RWPE2 (cell line): ENCODE measurements around the gene FAM219A.
"Not testable (repeated sequence)": the region's sequence is repeated elsewhere in the genome, so short reads cannot be mapped to it uniquely, and the experiment has no call there.

Source experiments
- ATAC-seq: fragments of 200-7000 bp; cut with Tn5 transposase; 3 replicates; pipeline ENCODE4 v1.9.1; 2021; ENCODE audit warnings: low read depth
- DNase-seq: peaks from one replicate; pipeline ENCODE4 v3.0.0-alpha.2; 2020; ENCODE audit warnings: low spot score
- H3K27ac ChIP-seq: fragments of 450-650 bp; 2 replicates; pipeline ENCODE4 v1.5.1; 2017; ENCODE audit warnings: mild to moderate bottlenecking; ENCODE audit not compliant: poor library complexity, severe bottlenecking
- H3K27me3 ChIP-seq: fragments of 250-450 bp; sonication (Bioruptor Pico); 2 replicates; pipeline ENCODE4 v1.5.1; 2021; ENCODE audit warnings: mild to moderate bottlenecking, moderate library complexity; ENCODE audit not compliant: insufficient read depth, poor library complexity, severe bottlenecking
- H3K36me3 ChIP-seq: fragments of 250-450 bp; sonication (Bioruptor Pico); 2 replicates; pipeline ENCODE4 v1.5.1; 2020; ENCODE audit warnings: low read depth, mild to moderate bottlenecking, moderate library complexity
- H3K4me1 ChIP-seq: fragments of 250-450 bp; sonication (Bioruptor Pico); 2 replicates; pipeline ENCODE4 v1.5.1; 2021; ENCODE audit warnings: mild to moderate bottlenecking, moderate library complexity; ENCODE audit not compliant: insufficient read depth, poor library complexity, severe bottlenecking
- H3K4me3 ChIP-seq: fragments of 250-450 bp; sonication (Bioruptor Pico); 2 replicates; pipeline ENCODE4 v1.5.1; 2021; ENCODE audit warnings: mild to moderate bottlenecking, moderate library complexity; ENCODE audit not compliant: severe bottlenecking
- H3K9me3 ChIP-seq: fragments of 250-450 bp; sonication (Bioruptor Pico); 2 replicates; pipeline ENCODE4 v1.5.1; 2021; ENCODE audit warnings: mild to moderate bottlenecking, moderate library complexity; ENCODE audit not compliant: severe bottlenecking
- CTCF ChIP-seq: fragments of 450-650 bp; IDR thresholded peaks from one replicate; pipeline ENCODE4 v1.5.1; 2017; ENCODE audit warnings: mild to moderate bottlenecking, moderate library complexity; ENCODE audit not compliant: poor library complexity, severe bottlenecking

Gene FAM219A

GRCh38 chr9:34486572-34486971 lies 28.2 kb upstream of the FAM219A start:
- Histone ChIP-seq H3K27ac (no peak overlapping the region), H3K4me3 (no peak overlapping the region), H3K36me3 (no peaks in the 10 kb centered on the region), H3K27me3 (no peaks in the 10 kb centered on the region), H3K9me3 (no peaks in the 10 kb centered on the region), H3K4me1 (no peaks in the 10 kb centered on the region)
- no peak for TF ChIP-seq CTCF
- ATAC-seq (no peak), DNase-seq (no peak)

- no peak overlapping the region for H3K27ac ChIP-seq
- H3K36me3 ChIP-seq: no peaks in the 10 kb centered on the region
- no peak for ATAC-seq
- no peak for DNase-seq
- no peaks in the 10 kb centered on the region for H3K27me3 ChIP-seq
- H3K9me3 ChIP-seq: no peaks in the 10 kb centered on the region
- no peak for TF ChIP-seq CTCF
- no peaks in the 10 kb centered on the region for H3K4me1 ChIP-seq
- no peak overlapping the region for H3K4me3 ChIP-seq
Measured at GRCh38 chr9:34485822-34486221, 27.5 kb upstream of the FAM219A start.

- H3K4me3 ChIP-seq: no peak overlapping the region
- no peak overlapping the region for H3K27ac ChIP-seq
- no peaks in the 10 kb centered on the region for H3K36me3 ChIP-seq
- TF ChIP-seq CTCF: no peak
- ATAC-seq (no peak), DNase-seq (no peak)
- H3K9me3 ChIP-seq: no peaks in the 10 kb centered on the region
- H3K27me3 ChIP-seq: no peaks in the 10 kb centered on the region
- no peaks in the 10 kb centered on the region for H3K4me1 ChIP-seq
Measured at GRCh38 chr9:34484678-34485077, 26.3 kb upstream of the FAM219A start.

- not testable (repeated sequence) for H3K27ac ChIP-seq, DNase-seq, H3K27me3 ChIP-seq, H3K9me3 ChIP-seq, H3K36me3 ChIP-seq, H3K4me3 ChIP-seq, H3K4me1 ChIP-seq, ATAC-seq
Measured at GRCh38 chr9:34482746-34483145, 24.4 kb upstream of the FAM219A start.

GRCh38 chr9:34481620-34482019 lies 23.2 kb upstream of the FAM219A start:
- DNase-seq, H3K4me3 ChIP-seq, ATAC-seq, H3K27me3 ChIP-seq, H3K27ac ChIP-seq, H3K36me3 ChIP-seq, H3K9me3 ChIP-seq, H3K4me1 ChIP-seq: not testable (repeated sequence)

- TF ChIP-seq CTCF: no peak
Measured at GRCh38 chr9:34479431-34479866, 21.1 kb upstream of the FAM219A start.

More at GRCh38 chr9:34479431-34479866, 21.1 kb upstream of the FAM219A start:
- no peaks in the 10 kb centered on the region for H3K27me3 ChIP-seq
- H3K4me3 ChIP-seq: no peak overlapping the region
- no peak for DNase-seq
- H3K36me3 ChIP-seq: no peaks in the 10 kb centered on the region
- no peaks in the 10 kb centered on the region for H3K9me3 ChIP-seq
- no peak for ATAC-seq
- no peaks in the 10 kb centered on the region for H3K4me1 ChIP-seq
- no peak overlapping the region for H3K27ac ChIP-seq
